HCT116 (cell line): ENCODE results near the gene SLC3A2. TPM values are rescaled to one million over a fixed set of nuclear protein-coding genes. Genes with fewer than 3 reads are reported as not detected.
"Not testable (repeated sequence)": the region's sequence is repeated elsewhere in the genome, so short reads cannot be mapped to it uniquely, and the experiment has no call there.

Source experiments
- ATAC-seq: fragments of 200-7000 bp; cut with Tn5 transposase; 2 replicates; pipeline ENCODE4 v1.9.1; 2020; ENCODE audit warnings: mild to moderate bottlenecking, moderate library complexity
- BruUV-seq: library from RNA; stranded (reverse); fragments of 400-500 nt; replicated peaks from 2 replicates; lab custom pipeline; 2021; lab: Mats Ljungman, UMichigan
- CTCF ChIA-PET: fragments of 300-600 bp; sonication (Branson Sonifier 250); formaldehyde crosslinking; loops from one replicate; lab custom pipeline; 2021; ENCODE audit warnings: antibody characterized with exemption; lab: Charles Lee
- POLR2A ChIA-PET: fragments of 300-600, 350-600 bp; sonication (Branson Sonifier 250); formaldehyde crosslinking; loops from one replicate; lab custom pipeline; 2021; ENCODE audit warnings: antibody characterized with exemption; lab: Charles Lee
- RAD21 ChIA-PET, 2 experiments: fragments of 300-600 bp; sonication (Branson Sonifier 250); formaldehyde crosslinking; loops; one replicate each; lab custom pipeline; 2023; ENCODE audit warnings: low total read pairs in 2 of 2; ENCODE audit not compliant: uncharacterized antibody in 2 of 2, unreplicated experiment in 2 of 2, low non-redundant PET in 1 of 2; lab: Charles Lee
- DNase-seq: peaks from one replicate; pipeline ENCODE4 v3.0.0-alpha.2; 2010; ENCODE audit warnings: low read depth, low spot score
- H2AFZ ChIP-seq: fragments of 200-600 bp; shearing (Covaris generic), sonication (generic); 2 replicates; pipeline ENCODE4 v1.6.1; 2017; ENCODE audit warnings: low read depth, mixed run types, mixed read lengths, antibody characterized with exemption, low read length; ENCODE audit not compliant: poor library complexity, severe bottlenecking
- H3K27ac ChIP-seq: 2 replicates; pipeline ENCODE4 v1.5.1; 2012; ENCODE audit warnings: low read depth, low read length
- H3K27me3 ChIP-seq: fragments of 200-600 bp; sonication (generic); 2 replicates; pipeline ENCODE4 v1.6.1; 2016; ENCODE audit warnings: mixed run types, low read length, mixed read lengths; ENCODE audit not compliant: insufficient read depth
- H3K36me3 ChIP-seq, 2 experiments: fragments of 200-500 bp in 1 of 2; fragments of 200-600 bp in 1 of 2; sonication (Bioruptor generic) in 1 of 2; sonication (generic) in 1 of 2; 2 replicates each; pipeline versions ENCODE4 v1.5.1 to v1.6.1; 2014 to 2016; ENCODE audit warnings: low read length in 2 of 2, inconsistent platforms in 1 of 2, mixed read lengths in 1 of 2, mixed run types in 1 of 2; ENCODE audit not compliant: insufficient read depth in 2 of 2, control insufficient read depth in 1 of 2
- H3K4me1 ChIP-seq, 2 experiments: fragments of 200-600 bp in 1 of 2; sonication (generic) in 1 of 2; 2 replicates each; pipeline versions ENCODE4 v1.5.1 to v1.6.1; 2012 to 2017; ENCODE audit warnings: low read length in 2 of 2, inconsistent platforms in 1 of 2, mild to moderate bottlenecking in 1 of 2, mixed read lengths in 1 of 2, mixed run types in 1 of 2, moderate library complexity in 1 of 2; ENCODE audit not compliant: insufficient read depth in 2 of 2, control insufficient read depth in 1 of 2
- H3K4me2 ChIP-seq: fragments of 200-600 bp; sonication (generic); 2 replicates; pipeline ENCODE4 v1.6.1; 2017; ENCODE audit warnings: mixed run types, low read length, mixed read lengths
- H3K4me3 ChIP-seq, 2 experiments: fragments of 200-600 bp in 1 of 2; sonication (generic) in 1 of 2; replicated peaks in 1 of 2; 2 replicates each; pipeline ENCODE4 v1.5.1; 2011 to 2016; ENCODE audit warnings: low read length in 2 of 2, control low read depth in 1 of 2, low read depth in 1 of 2, mild to moderate bottlenecking in 1 of 2, mixed read lengths in 1 of 2, mixed run types in 1 of 2
- H3K79me2 ChIP-seq: fragments of 200-600 bp; sonication (generic); 2 replicates; pipeline ENCODE4 v1.6.1; 2017; ENCODE audit warnings: mild to moderate bottlenecking, mixed run types, low read length, moderate library complexity, mixed read lengths; ENCODE audit not compliant: insufficient read depth
- H3K9ac ChIP-seq: fragments of 200-600 bp; sonication (generic); 2 replicates; pipeline ENCODE4 v1.6.1; 2016; ENCODE audit warnings: low read length, mixed read lengths
- H3K9me2 ChIP-seq: fragments of 200-600 bp; sonication (generic), shearing (Covaris generic); 2 replicates; pipeline ENCODE4 v1.6.1; 2017; ENCODE audit warnings: mixed run types, mild to moderate bottlenecking, moderate library complexity; ENCODE audit not compliant: insufficient read depth
- H3K9me3 ChIP-seq, 2 experiments: fragments of 200-500 bp in 1 of 2; fragments of 200-600 bp in 1 of 2; sonication (Bioruptor generic) in 1 of 2; sonication (generic) in 1 of 2; 2 replicates each; pipeline ENCODE4 v1.6.1; 2014 to 2017; ENCODE audit warnings: low read length in 2 of 2, mixed read lengths in 2 of 2, inconsistent platforms in 1 of 2, low read depth in 1 of 2, mild to moderate bottlenecking in 1 of 2, mixed run types in 1 of 2, moderate library complexity in 1 of 2; ENCODE audit not compliant: control insufficient read depth in 1 of 2, insufficient read depth in 1 of 2
- H4K20me1 ChIP-seq: fragments of 200-600 bp; sonication (generic), shearing (Covaris generic); 2 replicates; pipeline ENCODE4 v1.6.1; 2017; ENCODE audit warnings: mixed run types, mild to moderate bottlenecking, moderate library complexity; ENCODE audit not compliant: insufficient read depth
- ATF3 ChIP-seq: IDR thresholded peaks from 2 replicates; pipeline ENCODE4 v1.6.1; 2012
- EGR1 ChIP-seq: IDR thresholded peaks from 2 replicates; pipeline ENCODE4 v1.6.1; 2012; ENCODE audit warnings: low read depth
- ELF1 ChIP-seq: IDR thresholded peaks from 2 replicates; pipeline ENCODE4 v1.6.1; 2012; ENCODE audit warnings: low read depth, borderline replicate concordance
- EZH2 ChIP-seq: fragments of 200-600 bp; sonication (generic); IDR thresholded peaks from 2 replicates; pipeline ENCODE4 v1.6.1; 2017; ENCODE audit warnings: antibody characterized with exemption, mixed run types
- FOSL1 ChIP-seq: IDR thresholded peaks from 2 replicates; pipeline ENCODE4 v1.6.1; 2012; ENCODE audit warnings: low read depth
- MAX ChIP-seq: IDR thresholded peaks from 2 replicates; pipeline ENCODE4 v1.6.1; 2012
- POLR2AphosphoS5 ChIP-seq: IDR thresholded peaks from 2 replicates; pipeline ENCODE4 v1.6.1; 2011; ENCODE audit warnings: mild to moderate bottlenecking, low read depth, low read length, moderate library complexity
- RAD21 ChIP-seq: IDR thresholded peaks from 2 replicates; pipeline ENCODE4 v1.6.1; 2012; ENCODE audit warnings: low read depth, mild to moderate bottlenecking
- SIN3A ChIP-seq: IDR thresholded peaks from 2 replicates; pipeline ENCODE4 v1.6.1; 2012; ENCODE audit warnings: low read depth
- YY1 ChIP-seq: IDR thresholded peaks from 2 replicates; pipeline ENCODE4 v1.6.1; 2011; ENCODE audit warnings: low read length, low read depth, moderate library complexity, mild to moderate bottlenecking; ENCODE audit not compliant: insufficient replicate concordance; ENCODE audit errors: extremely low read depth
- ZBTB33 ChIP-seq: IDR thresholded peaks from 2 replicates; pipeline ENCODE4 v1.6.1; 2011; ENCODE audit warnings: mild to moderate bottlenecking, low read length, moderate library complexity; ENCODE audit not compliant: insufficient replicate concordance; ENCODE audit errors: extremely low read depth
- ZNF274 ChIP-seq: fragments of 200-500 bp; sonication (Bioruptor generic); IDR thresholded peaks from 2 replicates; pipeline ENCODE4 v1.6.1; 2014; ENCODE audit warnings: mild to moderate bottlenecking, low read depth, low read length, inconsistent platforms
- intact Hi-C: fragments of 100-400 bp; cut with micrococcal nuclease; formaldehyde crosslinking; loops from 2 replicates; pipeline ENCODE4 v1.10.0; 2022
- total RNA-seq: library from RNA; stranded (reverse); gene quantifications from one replicate; pipeline ENCODE4 v1.2.1, GENCODE V29; 2021; ENCODE audit not compliant: unreplicated experiment

SLC3A2 gene
- total RNA-seq, 1 experiment from 2014 or later, result 418 TPM

- not testable (repeated sequence) for H3K9me2 ChIP-seq, H4K20me1 ChIP-seq, H3K4me3 ChIP-seq, ATAC-seq, H2AFZ ChIP-seq, DNase-seq, H3K27me3 ChIP-seq, BruUV-seq, H3K9me3 ChIP-seq, H3K9ac ChIP-seq
- Histone ChIP-seq H3K4me2 (peak overlapping the region; percentile 42), H3K36me3 (peaks cover 0 to 21% of the 10 kb centered on the region in 2 experiments; a peak in 3 of 4 replicates), H3K4me1 (peaks cover 25 to 34% of the 10 kb centered on the region in 2 experiments), H3K27ac (peak overlapping the region; percentile 44), H3K79me2 (peaks cover 98% of the 10 kb centered on the region)
- ChIA-PET RAD21 (interaction anchor here (0.7 kb wide), 2 partner anchors 106 to 166 kb away, joined by 4 to 5 read pairs; no protein-coding TSS in a partner anchor), CTCF (interaction anchor here (0.7 to 1.6 kb wide), 5 partner anchors 11 to 134 kb away, joined by 3 to 8 read pairs (median 5); partner anchors contain the start of genes HNRNPUL2 and TTC9C), POLR2A (interaction anchor here (0.7 to 4.9 kb wide), 7 partner anchors 8 to 197 kb away, joined by 3 to 49 read pairs (median 5); partner anchors contain the start of genes C11orf98, STX5, TEX54 and WDR74)
- intact Hi-C loops, result loop anchor here (1.0 to 2.0 kb wide), 2 partner anchors 75 to 129 kb away; no protein-coding TSS in a partner anchor
Observed at GRCh38 chr11:62861564-62862192, 19.0 kb upstream of the SLC3A2 start.

GRCh38 chr11:62863687-62864335, 16.9 kb upstream of the SLC3A2 start:
- Histone ChIP-seq H3K79me2 (peaks cover 98% of the 10 kb centered on the region), H3K9me2 (no peaks in the 10 kb centered on the region), H4K20me1 (peaks cover 5% of the 10 kb centered on the region; the same call in 1 of the 2 replicates), H3K36me3 (peaks cover 0 to 23% of the 10 kb centered on the region in 2 experiments; a peak in 3 of 4 replicates), H3K27me3 (no peaks in the 10 kb centered on the region), H3K4me1 (peaks cover 14 to 20% of the 10 kb centered on the region in 2 experiments), H3K4me3 (no peak overlapping the region), H3K4me2 (no peak overlapping the region), H3K9me3 (no peaks in the 10 kb centered on the region), H3K27ac (no peak overlapping the region), H2AFZ (no peak overlapping the region), H3K9ac (no peak overlapping the region)
- ChIA-PET CTCF (no interaction called here), RAD21 (no interaction called here), POLR2A (interaction anchor here (0.8 to 4.9 kb wide), 2 partner anchors 10 to 23 kb away, joined by 3 to 49 read pairs; partner anchors contain the start of gene WDR74)
- ATAC-seq, result no peak
- TF ChIP-seq EZH2, result no peak
- TF ChIP-seq EGR1, result no peak
- no peak for TF ChIP-seq ZNF274
- no peak for TF ChIP-seq MAX
- no peak for TF ChIP-seq RAD21
- TF ChIP-seq FOSL1, result no peak
- TF ChIP-seq ATF3, result no peak
- TF ChIP-seq ZBTB33, result no peak
- no peak for TF ChIP-seq SIN3A
- TF ChIP-seq ELF1, result no peak
- TF ChIP-seq YY1, result no peak
- TF ChIP-seq POLR2AphosphoS5, result no peak
- no TSS peak for BruUV-seq
- intact Hi-C loops, result loop anchor here (2.0 kb wide), 1 partner anchor 131 kb away; no protein-coding TSS in a partner anchor
- no peak for DNase-seq
